H1 (cell line): ENCODE data around the gene LKAAEAR1.

Source experiments
- CBX5 ChIP-seq: fragments of 300-800, 300-1000 bp; sonication (generic); IDR thresholded peaks from 2 replicates; pipeline ENCODE4 v1.7.1; 2016; ENCODE audit warnings: antibody characterized with exemption, low read length, low read depth
- CTCF ChIP-seq, 3 experiments: IDR thresholded peaks; 1 replicate in 2 of 3; 2 replicates in 1 of 3; pipeline versions ENCODE4 v1.5.1 to v1.6.1; 2011; ENCODE audit warnings: low read length in 3 of 3, mild to moderate bottlenecking in 3 of 3, inconsistent platforms in 2 of 3, low read depth in 1 of 3, moderate library complexity in 1 of 3; ENCODE audit not compliant: insufficient read depth in 1 of 3; ENCODE audit errors: control extremely low read depth in 1 of 3
- EZH2 ChIP-seq: fragments of 200-600 bp; sonication (generic); IDR thresholded peaks from 2 replicates; pipeline ENCODE4 v1.7.1; 2012; ENCODE audit warnings: low read depth, mild to moderate bottlenecking, moderate library complexity, low read length, inconsistent platforms; ENCODE audit not compliant: severe bottlenecking
- NRF1 ChIP-seq: IDR thresholded peaks from 2 replicates; pipeline ENCODE4 v1.6.1; 2011; ENCODE audit warnings: mild to moderate bottlenecking, low read depth, low read length, improper control_type of control experiment
- RAD21 ChIP-seq, 2 experiments: IDR thresholded peaks in 1 of 2; conservative IDR thresholded peaks in 1 of 2; 2 replicates each; pipeline ENCODE4 v1.6.1; 2011; ENCODE audit warnings: low read depth in 2 of 2, low read length in 2 of 2, improper control_type of control experiment in 1 of 2, inconsistent platforms in 1 of 2, mild to moderate bottlenecking in 1 of 2, moderate library complexity in 1 of 2
- YY1 ChIP-seq: IDR thresholded peaks from 2 replicates; pipeline ENCODE4 v1.6.1; 2011; ENCODE audit warnings: low read depth, mild to moderate bottlenecking, low read length

GRCh38 chr20:64098471-64099013 is 14.3 kb upstream of the LKAAEAR1 start:
- TF ChIP-seq RAD21 (IDR thresholded peaks at IDR 0.05 in 1 of 2, conservative IDR thresholded peaks at IDR 0.05 in 1 of 2; ENCODE audit: low read depth in 2 of 2, low read length in 2 of 2) (no peak), CTCF (IDR thresholded peaks at IDR 0.05; ENCODE audit: control extremely low read depth in 1 of 3, insufficient read depth in 1 of 3, low read depth in 1 of 3, low read length in 3 of 3) (no peak), CBX5 (no peak), YY1 (no peak), NRF1 (no peak), EZH2 (no peak)
